NCI-H1436 treated with DMSO at 0.1 percent for 48 hours (cell line): ENCODE measurements around the gene SNAI3.

ENCODE experiments used
- DNase-seq: peaks from one replicate; lab custom pipeline; 2025; lab: John Stamatoyannopoulos, UW

Gene SNAI3

DNA sequence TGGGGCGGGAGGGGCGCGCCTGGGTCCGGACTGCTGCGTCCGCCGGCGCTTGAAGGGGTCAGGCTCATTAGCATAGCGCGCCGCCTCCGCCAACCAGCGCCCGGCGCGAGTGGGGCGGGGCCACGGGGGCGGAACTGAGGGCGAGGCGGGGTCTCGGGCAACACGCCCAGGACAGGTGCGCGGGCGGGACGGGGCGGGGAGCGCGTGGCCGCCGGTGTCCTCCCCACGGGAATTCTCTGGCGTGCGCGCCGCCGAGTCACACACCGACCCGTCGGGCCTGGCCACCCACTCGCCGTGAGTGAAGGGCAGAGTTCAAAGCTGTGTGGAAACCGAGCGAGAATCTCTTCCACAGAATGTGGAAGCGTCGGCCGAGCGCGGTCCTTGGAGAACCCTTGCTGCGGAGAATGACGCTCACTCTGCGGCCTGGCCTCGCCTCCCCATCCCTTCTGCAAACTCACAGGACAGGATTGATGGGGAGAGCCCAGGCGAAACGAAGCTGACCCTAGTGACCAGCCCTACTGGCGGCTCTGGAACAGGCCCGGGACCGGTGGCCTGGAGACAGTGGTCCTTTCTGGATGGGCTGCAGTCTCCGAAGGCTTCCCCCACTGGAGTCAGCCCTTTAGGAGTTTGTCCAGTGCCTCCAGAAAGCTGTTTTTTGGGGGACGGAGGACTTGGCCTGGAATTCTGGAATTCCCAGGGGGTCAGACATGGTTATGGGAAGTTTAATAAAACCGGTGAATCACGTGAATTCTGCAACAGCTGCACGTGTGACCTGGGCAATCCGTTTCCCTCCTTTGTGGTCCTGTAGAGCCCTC, at the start of gene SNAI3:
TSS of gene SNAI3 (minus strand) at position 69 of the 815 bp plus-strand sequence. CDS start 101 bp downstream, outside the sequence.
- peak; percentile 32 for DNase-seq

DNA sequence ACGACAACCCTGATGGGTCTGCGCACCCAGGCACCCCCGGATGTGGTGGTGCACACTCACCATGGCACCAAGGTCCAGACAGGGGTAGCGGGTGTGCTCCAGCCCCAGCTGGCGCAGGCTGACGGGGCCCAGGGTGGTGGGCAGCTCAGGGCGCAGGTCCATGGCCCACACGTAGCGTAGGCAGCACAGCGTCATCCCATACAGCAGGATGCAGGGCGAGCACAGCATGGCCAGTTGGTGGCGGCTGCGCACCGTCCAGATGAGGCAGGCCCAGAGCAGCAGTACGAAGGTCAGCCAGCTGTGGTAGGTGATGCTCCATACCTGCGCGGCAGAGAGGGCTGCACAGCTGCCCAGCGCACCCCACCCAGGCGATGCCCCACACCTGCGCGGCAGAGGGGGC, 49.8 kb upstream of the SNAI3 start:
- no peak for DNase-seq

DNA sequence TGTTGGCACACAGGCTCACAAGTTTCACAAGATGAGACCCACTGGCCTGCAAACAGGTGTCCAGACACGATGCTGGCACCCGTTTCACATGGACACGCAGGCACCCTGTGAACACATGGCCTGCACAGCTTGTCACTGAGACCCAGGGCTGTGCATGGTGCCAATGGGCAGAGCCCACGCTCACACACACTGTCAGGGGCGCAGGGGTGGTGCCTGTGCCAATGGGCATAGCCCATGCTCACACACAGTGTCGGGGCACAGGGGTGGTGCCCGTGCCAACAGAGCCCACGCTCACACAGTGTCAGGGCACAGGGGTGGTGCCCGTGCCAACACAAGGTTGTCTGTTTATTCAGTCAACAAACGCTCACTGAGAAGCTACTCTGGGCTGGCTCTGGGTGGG, 49.3 kb upstream of the SNAI3 start:
- DNase-seq: no peak

DNA sequence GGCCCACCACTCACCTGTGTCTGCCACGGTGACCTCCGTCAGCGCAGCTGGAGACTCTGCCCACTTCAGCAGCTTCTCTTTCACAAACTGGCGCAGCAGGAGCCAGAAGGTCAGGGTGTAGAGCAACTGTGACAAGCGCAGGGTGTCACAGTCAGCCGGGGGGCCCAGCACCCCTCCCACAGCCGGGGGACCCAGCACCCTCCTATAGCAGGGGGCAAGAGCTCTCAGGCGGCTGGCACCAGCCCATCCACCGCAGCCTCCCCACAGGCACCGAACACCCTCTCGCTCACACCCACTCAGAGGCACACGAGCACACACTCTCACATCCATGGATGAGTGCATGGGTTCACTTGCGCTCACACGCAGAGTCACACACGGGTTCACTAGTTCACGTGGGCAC, 48.8 kb upstream of the SNAI3 start:
- no peak for DNase-seq

DNA sequence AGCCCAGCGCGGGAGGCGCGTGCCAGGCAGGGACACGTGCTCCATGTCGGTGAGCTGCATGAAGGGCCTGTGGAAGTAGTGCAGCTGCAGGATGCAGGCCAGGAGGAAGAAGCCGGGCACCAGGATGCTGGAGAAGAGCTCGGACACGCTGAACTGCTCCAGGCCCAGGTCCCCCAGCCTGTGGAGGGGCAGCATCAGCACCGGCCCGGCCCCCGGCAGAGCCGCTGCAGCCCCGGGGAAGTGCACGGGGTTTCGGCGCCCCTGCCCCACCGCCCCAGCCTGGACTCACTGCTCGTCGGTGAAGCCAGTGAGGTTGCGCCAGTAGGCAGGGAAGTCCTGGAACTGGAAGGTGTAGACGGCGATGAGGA, 48.0 kb upstream of the SNAI3 start:
- DNase-seq: no peak

DNA sequence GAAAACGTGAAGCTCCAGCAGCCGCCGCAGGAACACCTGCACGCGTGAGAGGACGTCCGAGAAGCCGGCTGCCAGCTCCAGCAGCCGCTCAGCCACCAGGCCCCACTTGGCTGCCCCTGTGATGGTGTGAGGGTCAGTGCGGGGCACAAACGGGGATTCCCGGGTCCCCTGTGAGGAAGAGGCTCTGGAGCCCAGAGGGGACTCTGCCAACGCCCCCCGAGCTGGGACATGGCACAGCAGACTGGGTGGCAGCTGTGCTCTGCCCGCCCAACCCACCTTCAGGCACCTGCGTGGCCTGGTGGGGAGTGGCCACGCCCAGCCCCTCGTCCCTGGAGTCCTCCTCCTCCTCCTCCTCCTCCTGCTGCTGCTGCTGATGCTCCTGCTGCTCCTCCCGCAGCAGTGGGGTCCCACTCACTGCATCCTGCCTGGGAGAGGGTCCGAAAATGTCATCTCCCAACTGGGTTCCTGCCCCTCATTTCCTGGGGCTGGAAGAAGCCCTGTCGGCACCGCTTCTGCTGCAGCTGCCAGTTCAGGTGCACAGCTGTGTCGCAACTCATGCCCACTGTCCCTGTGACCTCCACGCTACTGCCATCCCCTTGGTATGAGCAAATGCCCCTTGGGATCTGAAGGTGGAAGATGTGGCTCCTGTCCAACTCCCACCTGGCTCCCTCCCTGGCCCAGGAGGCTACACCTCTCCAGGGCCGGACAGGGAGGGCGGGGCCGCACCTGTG, 47.5 kb upstream of the SNAI3 start:
- no peak for DNase-seq

DNA sequence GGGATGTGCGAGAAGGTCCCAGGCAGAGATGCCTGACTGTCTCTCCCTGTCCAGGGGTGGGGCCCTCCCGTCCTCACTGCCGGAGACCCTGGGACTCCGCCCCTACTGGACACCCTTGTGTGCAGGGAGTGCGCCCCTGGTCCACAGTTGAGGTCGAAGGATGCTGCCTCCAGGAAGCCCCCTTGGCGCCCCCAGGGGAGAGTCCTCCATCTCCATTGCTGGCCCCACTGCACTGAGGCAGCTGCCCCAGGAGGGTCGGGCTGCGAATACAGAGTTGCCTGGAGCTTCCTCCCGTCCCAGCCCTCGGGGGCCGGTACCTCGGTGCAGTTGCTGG, 46.6 kb upstream of the SNAI3 start:
- DNase-seq: no peak

DNA sequence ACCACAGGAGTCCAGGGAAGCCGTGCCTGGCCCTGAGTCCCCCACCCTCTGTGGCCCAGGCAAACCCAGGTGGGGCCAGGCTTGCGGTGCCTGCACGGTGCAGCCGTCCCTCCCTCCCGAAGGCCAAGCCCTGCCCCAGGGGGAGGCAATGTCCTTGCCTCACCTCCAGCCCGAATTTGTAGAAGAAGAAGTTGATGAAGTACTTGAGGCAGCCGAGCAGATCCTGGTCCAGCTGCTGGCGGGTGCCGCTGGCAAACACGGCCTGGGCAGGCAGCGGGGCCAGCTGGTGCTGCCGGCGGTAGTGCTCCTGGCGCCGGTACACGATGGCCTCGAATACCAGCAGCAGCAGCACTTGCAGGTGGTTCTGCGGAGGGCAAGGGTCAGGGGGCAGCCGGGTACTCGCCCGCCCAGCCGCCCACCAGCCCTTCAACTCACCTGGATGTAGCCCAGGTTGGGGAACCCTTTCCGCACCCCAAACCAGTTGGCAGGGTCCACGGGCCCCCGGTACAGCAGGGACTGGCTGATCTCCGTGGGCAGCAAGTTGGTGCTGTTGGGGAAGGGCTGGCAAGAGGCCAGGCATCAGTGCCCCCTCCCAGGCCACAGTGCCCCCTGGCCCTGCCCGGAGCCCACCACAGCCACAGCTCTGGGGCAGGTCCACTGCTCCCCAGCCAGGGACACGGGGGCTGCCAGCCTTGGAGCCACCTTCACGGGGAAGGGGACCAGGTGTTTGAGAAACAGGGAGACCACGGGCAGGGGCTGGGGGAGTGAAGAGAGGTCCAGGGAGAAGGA, 46.1 kb upstream of the SNAI3 start:
- DNase-seq: no peak

DNA sequence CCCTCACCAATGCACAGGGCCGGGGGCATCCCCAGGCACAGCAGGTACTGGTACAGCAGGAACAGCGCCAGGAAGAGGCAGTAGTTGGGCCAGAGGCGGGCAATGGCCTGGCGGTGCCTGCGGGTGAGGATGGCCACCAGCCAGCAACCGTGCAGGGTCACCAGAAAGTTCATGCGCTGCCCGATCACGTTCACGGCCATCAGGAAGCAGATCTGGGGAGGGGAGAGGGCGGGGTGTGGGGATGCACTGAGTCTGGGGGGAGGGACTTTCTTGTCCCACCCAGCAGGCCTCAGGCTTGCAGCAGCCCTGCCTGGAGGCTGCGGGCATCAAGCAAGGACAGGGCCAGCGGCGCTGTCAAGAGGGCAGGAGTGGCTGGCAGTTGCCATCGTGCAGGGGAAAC, 45.4 kb upstream of the SNAI3 start:
- DNase-seq: no peak

DNA sequence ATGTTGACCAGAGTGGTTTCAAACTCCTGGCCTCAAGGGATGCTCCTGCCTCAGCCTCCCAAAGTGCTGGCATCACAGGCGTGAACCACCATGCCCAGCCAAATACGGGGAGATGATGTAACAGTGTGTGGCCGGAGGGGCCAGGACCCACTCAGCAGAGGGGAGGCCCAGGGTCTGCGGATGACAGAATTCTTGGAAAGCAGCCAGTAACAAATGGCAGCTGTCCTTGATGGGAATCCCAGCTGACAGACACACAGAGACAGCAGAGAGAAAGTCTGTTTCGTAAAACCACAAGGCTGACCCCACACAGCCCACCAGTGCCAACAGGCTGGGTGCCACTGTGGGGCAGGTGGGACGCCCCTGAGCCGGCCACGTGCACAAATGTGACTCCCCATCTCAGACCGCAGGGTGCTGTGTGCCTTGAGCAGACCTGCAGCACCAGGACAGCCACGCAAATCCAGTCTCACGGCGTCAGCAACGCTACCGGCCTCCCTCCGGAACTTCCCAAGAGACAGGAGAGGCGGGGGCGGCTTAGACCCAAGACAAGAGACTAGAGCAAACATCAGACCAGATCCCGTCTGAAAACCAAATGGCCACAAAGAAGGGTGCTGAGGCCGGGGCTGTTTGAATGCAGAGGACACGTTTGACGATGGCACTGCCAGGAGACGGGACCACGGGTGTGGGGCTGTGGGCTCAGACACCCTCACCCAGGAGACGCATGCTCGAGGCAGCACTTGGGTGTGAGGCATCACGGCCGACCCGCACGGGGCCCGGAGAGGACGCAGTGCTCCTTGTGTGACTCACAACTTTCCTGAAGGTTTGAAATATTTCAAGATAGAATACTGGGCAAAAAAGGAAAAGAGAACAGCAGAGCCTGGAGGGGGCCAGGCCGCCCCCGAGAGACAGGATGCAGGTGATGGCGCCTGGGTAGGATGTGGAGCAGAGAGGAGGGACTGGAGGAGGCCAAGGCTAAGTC, 44.6 kb upstream of the SNAI3 start:
- DNase-seq: no peak

DNA sequence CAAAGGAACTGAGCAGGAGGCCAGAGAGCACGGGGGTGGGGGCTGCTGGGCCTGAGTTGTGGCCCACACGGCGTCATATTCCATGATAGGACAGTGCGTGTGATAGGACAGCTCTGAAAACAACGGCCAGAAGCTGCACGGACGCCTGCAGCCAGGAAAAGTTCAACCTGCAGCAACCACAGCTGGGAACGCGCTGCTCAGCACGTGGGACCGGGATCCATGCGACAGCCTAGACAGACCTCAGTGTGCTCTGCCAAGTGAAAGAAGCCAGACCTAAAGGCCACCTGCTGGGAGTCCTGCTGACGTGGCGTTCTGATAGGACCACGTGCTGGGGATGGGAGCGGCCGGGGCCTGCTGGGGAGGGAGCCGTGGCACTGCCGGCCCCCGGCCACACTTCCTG, 41.6 kb upstream of the SNAI3 start:
- no peak for DNase-seq

DNA sequence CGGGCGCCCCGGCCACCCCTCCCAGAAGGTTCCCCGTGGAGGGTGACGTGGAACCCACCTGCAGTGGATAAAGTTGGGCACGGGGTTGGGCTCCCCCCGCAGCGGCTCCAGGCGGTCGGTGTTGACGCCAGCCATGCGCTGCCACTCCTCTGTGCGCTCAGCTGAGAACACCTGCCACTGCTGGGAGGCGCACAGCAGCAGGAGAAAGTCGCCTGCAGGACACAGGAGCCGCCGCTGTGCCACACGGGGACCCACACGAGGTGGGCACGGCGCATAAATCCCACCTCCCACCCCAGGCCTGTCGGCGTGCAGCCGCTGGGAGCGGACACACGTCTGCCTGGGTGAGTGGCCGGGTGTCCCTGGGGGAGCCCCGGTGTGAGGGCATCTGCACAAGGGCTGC, 40.7 kb upstream of the SNAI3 start:
- no peak for DNase-seq

DNA sequence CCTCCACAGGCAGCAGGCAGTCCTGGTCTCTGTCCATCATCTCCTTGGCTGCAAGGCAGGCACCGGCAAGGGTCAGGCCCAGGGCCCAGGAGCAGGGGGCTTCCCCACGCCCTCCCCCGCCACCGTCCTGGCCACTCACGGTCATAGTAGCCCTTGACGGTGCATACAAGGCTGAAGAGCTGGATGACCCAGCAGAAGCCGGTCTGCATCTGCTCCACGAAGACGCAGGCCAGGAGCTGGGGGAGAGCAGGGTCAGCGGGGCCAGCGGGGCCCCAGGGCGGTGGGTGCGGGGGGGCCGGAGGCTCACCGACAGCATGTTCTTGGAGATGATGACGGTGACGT, 40.1 kb upstream of the SNAI3 start:
- DNase-seq: no peak

DNA sequence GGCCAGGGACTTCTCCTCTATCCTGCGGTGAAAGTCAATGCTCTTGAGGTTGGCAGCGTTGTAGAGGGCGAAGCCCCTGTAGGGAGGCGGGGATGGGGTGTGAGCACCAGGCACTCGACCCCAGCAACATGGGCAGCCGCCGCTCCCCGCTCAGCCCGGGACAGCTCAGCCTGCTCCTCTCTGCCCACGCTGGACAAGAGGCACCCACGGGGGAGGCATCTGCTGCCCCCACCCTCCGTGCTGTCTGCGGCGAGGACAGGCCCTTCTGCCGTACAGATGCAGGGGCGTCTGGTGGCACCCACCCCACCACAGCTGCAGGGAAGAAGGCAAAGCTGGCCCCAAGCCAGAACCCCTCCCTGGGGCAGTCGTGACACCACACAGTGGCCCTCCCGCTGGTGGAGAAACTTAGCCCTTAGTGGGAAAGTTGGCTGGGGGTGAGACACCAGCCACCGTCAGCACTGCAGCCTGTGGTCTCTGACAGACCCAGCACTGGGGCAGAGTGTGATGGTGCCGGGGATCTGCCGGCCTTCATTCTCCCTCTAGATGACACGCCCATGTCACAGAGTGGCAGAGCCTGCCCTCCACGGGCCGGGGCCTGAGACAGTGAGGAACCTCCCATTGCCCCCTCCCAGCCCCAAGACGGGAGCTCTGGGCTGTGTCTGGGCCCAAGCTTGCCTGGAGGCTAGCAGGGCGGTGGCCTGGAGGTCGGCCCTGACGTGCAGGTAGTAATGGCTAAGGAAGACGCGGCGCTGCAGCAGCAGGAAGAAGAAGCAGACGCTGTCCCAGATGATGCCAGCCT, 39.5 kb upstream of the SNAI3 start:
- DNase-seq: no peak

DNA sequence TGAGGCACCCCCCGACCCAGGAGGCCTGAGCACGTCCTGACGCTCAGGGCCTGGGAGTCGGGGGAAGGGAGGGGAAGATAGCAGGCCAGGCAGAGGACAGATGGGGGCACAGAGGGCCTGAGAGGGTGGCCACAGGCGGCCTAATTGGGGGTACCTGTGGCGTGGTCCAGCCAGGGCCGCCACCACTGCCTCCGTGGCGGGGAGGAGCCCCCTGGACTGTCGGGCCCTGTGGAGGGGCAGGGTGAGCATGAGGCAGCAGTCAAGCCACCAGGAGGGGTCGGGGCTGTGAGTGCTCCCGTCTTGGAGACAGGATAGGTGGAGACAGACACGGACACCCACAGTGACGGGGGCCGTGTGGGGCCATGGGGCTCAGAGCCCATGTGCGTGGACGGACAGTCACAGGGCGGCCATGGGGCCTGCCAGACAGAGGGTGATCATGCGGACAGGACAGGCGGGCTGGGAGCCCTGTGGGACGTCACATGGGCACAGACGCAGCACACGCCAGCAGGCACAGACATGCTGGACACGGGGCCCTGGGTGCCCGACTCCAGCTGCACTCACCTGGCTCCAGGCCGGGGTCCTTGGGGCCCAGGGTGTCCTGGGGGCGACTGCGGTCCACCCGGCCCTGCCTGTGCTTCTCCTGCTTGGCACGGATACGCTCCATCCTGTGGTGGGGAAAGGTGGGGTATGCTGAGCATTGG, 38.7 kb upstream of the SNAI3 start:
- DNase-seq: no peak

DNA sequence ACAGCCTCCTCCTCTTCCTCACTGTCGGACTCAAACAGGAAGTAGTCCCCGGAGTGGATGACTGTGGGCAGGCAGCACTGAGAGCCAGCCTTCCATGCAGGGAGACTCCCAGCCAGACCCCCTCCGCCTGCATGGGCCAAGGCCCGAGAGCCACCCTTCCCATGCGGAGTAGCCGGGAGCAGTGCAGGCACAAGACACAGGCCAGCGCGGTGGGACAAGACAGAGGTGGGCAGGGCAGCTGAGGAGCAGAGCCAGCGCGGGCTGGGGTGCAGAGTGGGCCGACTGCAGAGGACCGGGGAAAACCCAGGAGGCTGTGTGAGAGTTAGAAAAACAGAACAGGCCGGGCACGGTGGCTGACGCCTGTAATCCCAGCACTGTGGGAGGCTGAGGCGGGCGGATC, 37.6 kb upstream of the SNAI3 start:
- no peak for DNase-seq

DNA sequence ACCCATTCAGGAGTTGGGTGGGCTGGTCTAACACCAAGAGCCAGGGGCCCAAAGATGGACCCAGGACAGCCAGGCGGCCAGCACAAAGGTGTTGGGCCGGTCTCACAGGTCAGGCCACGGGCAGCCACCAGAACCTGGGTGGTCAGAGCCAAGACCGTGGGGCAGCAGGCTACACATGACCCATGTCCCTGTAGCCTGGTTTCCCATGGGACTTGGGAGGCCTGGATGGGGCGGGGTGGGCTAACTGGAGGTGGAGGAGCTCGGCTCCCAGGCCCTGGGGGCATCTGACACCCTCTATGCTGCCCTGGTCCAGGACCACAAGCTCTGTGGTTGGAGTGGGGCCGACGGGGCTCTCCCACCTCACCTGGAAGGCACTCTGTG, 37.2 kb upstream of the SNAI3 start:
- DNase-seq: no peak

DNA sequence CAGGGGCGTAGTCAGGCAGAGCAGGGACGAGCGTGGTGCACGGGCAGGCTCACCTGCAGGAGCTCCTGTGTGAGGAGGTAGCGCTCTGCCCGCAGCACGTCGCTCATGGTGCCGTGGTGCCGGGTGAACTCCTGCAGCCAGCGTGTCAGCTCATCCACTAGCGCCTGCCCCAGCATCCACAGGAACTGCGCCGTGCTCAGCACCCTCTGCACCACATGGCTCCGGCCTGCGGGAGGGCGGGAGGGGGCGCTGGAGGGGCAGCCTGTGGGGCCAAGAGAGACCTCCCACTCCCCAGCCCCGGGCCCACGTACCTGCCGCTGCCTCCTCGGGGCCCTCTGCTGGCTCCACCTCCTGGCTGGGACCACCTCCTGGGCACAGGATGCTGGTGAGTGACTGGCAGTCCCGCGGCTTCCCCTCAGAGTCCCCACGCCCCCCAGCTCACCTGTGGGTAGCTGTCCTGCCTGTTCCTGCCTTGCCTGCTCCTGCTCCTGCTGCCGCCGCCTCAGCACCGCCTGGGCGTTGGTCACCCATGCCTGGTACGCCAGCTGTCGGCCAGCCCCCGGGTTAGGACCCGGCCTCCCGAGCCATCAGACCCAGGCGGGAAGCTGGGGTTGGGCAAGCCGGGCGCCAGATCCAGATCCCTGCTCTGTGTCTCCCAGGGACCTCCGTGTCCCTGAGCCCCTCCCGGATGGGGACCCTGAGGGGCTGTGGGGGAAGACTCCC, 36.6 kb upstream of the SNAI3 start:
- DNase-seq: no peak

DNA sequence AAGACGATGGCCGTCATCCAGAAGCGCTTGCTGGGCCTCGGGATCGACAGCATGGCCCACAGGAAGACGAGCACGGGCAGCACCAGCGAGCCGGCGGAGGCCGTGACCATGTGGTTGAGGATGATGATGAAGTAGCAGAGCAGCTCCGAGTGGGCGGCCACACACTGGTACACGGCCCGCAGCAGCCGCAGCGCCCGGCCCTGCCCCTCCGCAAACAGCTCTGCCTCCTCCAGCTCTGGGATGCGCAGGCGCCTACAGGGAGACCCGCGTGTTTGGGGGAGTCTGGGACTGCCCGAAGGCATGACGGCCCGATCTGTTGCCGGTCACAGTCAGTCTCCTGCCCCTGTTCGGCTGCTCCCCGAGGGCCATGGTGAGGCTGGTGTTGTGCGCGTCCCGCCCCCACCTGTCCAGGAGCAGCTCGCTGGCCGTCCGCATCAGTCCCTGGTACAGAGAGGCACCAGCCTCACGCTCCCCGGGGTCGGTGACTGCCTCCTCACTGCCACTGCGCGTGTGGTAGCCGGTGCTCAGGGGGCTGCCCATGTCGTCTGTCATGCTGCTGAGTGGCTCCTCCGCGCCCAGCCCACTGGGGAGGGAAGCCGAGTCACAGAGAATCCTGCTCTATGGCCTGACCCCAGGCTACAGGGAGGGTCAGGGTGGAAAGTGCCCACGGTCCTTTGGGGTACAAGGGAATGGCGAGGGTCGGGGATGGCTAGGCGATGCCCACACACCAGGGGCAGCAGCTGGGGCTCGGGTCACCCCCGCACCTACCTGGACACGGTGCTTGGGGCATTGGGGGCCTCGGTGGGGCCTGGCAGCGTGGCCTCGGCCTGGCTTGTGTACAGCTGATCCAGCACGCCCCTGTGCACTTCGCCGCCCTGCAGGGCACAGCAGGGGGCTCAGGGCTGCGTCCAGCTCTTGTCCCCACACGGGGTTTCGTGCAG, 35.8 kb upstream of the SNAI3 start:
- DNase-seq: no peak
